Liver (tissue), 9 donors: ENCODE data around the gene TVP23A. TPM values are rescaled to one million over a fixed set of nuclear protein-coding genes. Genes with fewer than 3 reads are reported as not detected.
A peak's percentile ranks its signal among the peaks of the same experiment; 100 is the strongest.

Experiments
- DNase-seq: peaks from one replicate; pipeline ENCODE4 v3.0.0-alpha.2; 2017; ENCODE audit warnings: low spot score
- H3K27ac ChIP-seq, 2 donors: one replicate each; pipeline ENCODE4 v1.7.0; 2013; ENCODE audit warnings: inconsistent platforms in 2 of 2, low read length in 2 of 2, control low read depth in 1 of 2, low read depth in 1 of 2, mild to moderate bottlenecking in 1 of 2
- H3K27me3 ChIP-seq, 4 donors: one replicate each; pipeline versions ENCODE4 v1.6.1 to v1.7.0; 2013; ENCODE audit warnings: low read length in 3 of 4, inconsistent platforms in 1 of 4, mild to moderate bottlenecking in 1 of 4, moderate library complexity in 1 of 4; ENCODE audit not compliant: control insufficient read depth in 4 of 4, insufficient read depth in 4 of 4
- H3K36me3 ChIP-seq, 4 donors: one replicate each; pipeline versions ENCODE4 v1.6.1 to v1.7.0; 2013; ENCODE audit warnings: low read length in 3 of 4, mild to moderate bottlenecking in 3 of 4, low read depth in 1 of 4, moderate library complexity in 1 of 4; ENCODE audit not compliant: control insufficient read depth in 4 of 4, insufficient read depth in 3 of 4
- H3K4me1 ChIP-seq, 4 donors: one replicate each; pipeline versions ENCODE4 v1.6.1 to v1.7.0; 2013; ENCODE audit warnings: low read length in 3 of 4, mild to moderate bottlenecking in 3 of 4, moderate library complexity in 1 of 4; ENCODE audit not compliant: control insufficient read depth in 4 of 4, insufficient read depth in 4 of 4
- H3K4me3 ChIP-seq, 3 donors: one replicate each; pipeline versions ENCODE4 v1.6.1 to v1.7.0; 2013; ENCODE audit warnings: low read length in 3 of 3, control low read depth in 1 of 3, low read depth in 1 of 3, mild to moderate bottlenecking in 1 of 3
- H3K9ac ChIP-seq, 2 donors: one replicate each; pipeline ENCODE4 v1.7.0; 2013; ENCODE audit warnings: low read length in 2 of 2, mild to moderate bottlenecking in 2 of 2, moderate library complexity in 2 of 2, control low read depth in 1 of 2, low read depth in 1 of 2
- H3K9me3 ChIP-seq, 4 donors: one replicate each; pipeline versions ENCODE4 v1.6.1 to v1.7.0; 2013; ENCODE audit warnings: low read length in 3 of 4; ENCODE audit not compliant: control insufficient read depth in 4 of 4
- FOXA2 ChIP-seq: IDR thresholded peaks from 2 replicates; pipeline ENCODE4 v1.6.1; 2016; ENCODE audit warnings: antibody characterized with exemption
- HNF4A ChIP-seq, 2 donors: conservative IDR thresholded peaks; 2 replicates each; pipeline ENCODE4 v1.6.1; 2016; ENCODE audit warnings: antibody characterized with exemption in 2 of 2, mild to moderate bottlenecking in 2 of 2
- HNF4G ChIP-seq: IDR thresholded peaks from 2 replicates; pipeline ENCODE4 v1.6.1; 2016; ENCODE audit warnings: antibody characterized with exemption
- JUND ChIP-seq, 2 donors: IDR thresholded peaks; 2 replicates each; pipeline ENCODE4 v1.6.1; 2016; ENCODE audit warnings: antibody characterized with exemption in 2 of 2
- NR2F2 ChIP-seq: IDR thresholded peaks from 2 replicates; pipeline ENCODE4 v1.6.1; 2016; ENCODE audit warnings: antibody characterized with exemption
- RAD21 ChIP-seq, 2 donors: IDR thresholded peaks; 2 replicates each; pipeline ENCODE4 v1.6.1; 2016; ENCODE audit warnings: antibody characterized with exemption in 2 of 2, mild to moderate bottlenecking in 2 of 2
- RXRA ChIP-seq, 2 donors: IDR thresholded peaks; 2 replicates each; pipeline ENCODE4 v1.6.1; 2017 to 2018; ENCODE audit warnings: antibody characterized with exemption in 2 of 2, mild to moderate bottlenecking in 1 of 2
- WGBS: extraction: QIAGEN DNeasy Blood & Tissue Kit; methylation state at CpG from one replicate; pipeline ENCODE4 v1.1.7; 2013; 5-methylcytosine and 5-hydroxymethylcytosine counted together
- polyA plus RNA-seq, 2 donors: library from polyadenylated mRNA; stranded (reverse) in 1 of 2; unstranded in 1 of 2; fragments of 200-250 nt in 1 of 2; fragments of >200 nt in 1 of 2; fragmentation: Nextera tagmentation in 1 of 2; extraction: Ambion mirVana in 1 of 2; gene quantifications; one replicate each; pipeline versions ENCODE4 v1.2.1 to v1.2.3, GENCODE V29; 2013 to 2015
- total RNA-seq, 2 donors: library from RNA; depleted of rRNA; stranded (reverse); fragments of >200 nt; gene quantifications; one replicate each; pipeline ENCODE4 v1.2.3, GENCODE V29; 2014
- TF ChIP-seq, protein P1 (sequence below): IDR thresholded peaks from 2 replicates; pipeline ENCODE4 v1.6.1; 2016; ENCODE audit warnings: antibody characterized with exemption, mild to moderate bottlenecking
- TF ChIP-seq, protein P2 (sequence below): IDR thresholded peaks from 2 replicates; pipeline ENCODE4 v1.6.1; 2016; ENCODE audit warnings: antibody characterized with exemption
- TF ChIP-seq, protein P3 (sequence below): fragments of 150-350 bp; IDR thresholded peaks from 2 replicates; pipeline ENCODE4 v1.5.1; 2017; ENCODE audit warnings: improper control_type of control experiment, low read depth, low read length; ENCODE audit not compliant: missing input control
- donor health status: healthy.
- donor health status: healthy.
- donor health status: healthy.
- donor health status: healthy.
- donor health status: healthy.

The TVP23A gene
- total and polyA plus RNA-seq, 4 donors = 0.09 to 0.32 (median 0.09) TPM; not detected in 1

DNA sequence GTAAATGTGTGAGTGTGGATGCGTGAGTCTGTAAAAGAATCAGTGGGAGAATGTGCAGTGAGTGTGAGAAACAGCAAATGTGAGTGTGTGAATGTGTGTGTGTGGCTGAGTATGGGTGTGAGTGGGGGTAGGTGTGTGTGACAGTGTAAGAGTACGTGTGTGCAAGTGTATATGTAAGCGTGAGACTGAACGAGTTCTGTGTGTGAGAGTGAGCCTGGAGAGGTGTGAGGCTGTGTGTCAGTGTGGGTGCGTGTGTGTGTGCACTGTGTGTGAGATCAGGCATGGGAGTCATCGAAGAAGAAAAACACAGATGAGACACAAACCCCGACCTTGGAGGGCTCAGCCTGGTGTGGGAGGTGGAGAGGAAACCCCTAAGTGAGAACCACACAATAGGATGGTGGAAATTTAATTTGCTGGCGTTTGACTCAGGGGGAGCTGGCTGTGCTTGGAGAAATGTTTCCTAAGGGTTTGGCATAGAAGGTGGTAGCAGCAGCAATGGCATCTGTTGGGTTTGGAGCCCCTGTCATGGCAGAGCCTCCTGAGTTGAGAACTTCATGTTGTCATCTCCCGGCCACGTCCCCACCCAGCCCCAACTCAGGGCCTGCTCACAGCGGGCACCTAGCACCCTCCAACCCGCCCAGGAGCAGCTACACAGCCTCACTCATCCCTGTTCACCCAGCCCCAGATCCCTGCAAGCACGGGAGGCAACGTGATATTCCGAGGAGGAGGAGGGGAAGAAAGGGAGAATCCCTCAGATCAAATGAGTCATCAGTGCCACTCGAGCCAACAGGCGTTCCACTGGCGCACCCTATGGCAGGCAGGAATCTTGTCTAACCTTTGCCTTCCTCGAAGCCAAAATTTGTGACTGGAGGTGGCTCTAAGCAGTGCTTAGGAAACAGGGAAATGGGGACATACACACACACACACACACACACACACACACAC, 89.2 kb downstream of the TVP23A start:
- peaks cover 3 to 17% (median 12%) of the 10 kb centered on the region in 4 donors for H3K4me1 ChIP-seq
- WGBS = 83% methylated on average over 19 of the region's 19 CpGs
- DNase-seq = no peak
- TF ChIP-seq, protein P1, sequence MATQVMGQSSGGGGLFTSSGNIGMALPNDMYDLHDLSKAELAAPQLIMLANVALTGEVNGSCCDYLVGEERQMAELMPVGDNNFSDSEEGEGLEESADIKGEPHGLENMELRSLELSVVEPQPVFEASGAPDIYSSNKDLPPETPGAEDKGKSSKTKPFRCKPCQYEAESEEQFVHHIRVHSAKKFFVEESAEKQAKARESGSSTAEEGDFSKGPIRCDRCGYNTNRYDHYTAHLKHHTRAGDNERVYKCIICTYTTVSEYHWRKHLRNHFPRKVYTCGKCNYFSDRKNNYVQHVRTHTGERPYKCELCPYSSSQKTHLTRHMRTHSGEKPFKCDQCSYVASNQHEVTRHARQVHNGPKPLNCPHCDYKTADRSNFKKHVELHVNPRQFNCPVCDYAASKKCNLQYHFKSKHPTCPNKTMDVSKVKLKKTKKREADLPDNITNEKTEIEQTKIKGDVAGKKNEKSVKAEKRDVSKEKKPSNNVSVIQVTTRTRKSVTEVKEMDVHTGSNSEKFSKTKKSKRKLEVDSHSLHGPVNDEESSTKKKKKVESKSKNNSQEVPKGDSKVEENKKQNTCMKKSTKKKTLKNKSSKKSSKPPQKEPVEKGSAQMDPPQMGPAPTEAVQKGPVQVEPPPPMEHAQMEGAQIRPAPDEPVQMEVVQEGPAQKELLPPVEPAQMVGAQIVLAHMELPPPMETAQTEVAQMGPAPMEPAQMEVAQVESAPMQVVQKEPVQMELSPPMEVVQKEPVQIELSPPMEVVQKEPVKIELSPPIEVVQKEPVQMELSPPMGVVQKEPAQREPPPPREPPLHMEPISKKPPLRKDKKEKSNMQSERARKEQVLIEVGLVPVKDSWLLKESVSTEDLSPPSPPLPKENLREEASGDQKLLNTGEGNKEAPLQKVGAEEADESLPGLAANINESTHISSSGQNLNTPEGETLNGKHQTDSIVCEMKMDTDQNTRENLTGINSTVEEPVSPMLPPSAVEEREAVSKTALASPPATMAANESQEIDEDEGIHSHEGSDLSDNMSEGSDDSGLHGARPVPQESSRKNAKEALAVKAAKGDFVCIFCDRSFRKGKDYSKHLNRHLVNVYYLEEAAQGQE = no peak
- peak in 1 of 2 donors; percentile 24 for TF ChIP-seq JUND (IDR thresholded peaks at IDR 0.05)
- no peak overlapping the region for H3K4me3 ChIP-seq
- H3K27ac ChIP-seq = no peak overlapping the region
- no peaks in the 10 kb centered on the region for H3K36me3 ChIP-seq
- H3K9me3 ChIP-seq = no peaks in the 10 kb centered on the region
- no peaks in the 10 kb centered on the region for H3K27me3 ChIP-seq
- H3K9ac ChIP-seq = no peak overlapping the region

DNA sequence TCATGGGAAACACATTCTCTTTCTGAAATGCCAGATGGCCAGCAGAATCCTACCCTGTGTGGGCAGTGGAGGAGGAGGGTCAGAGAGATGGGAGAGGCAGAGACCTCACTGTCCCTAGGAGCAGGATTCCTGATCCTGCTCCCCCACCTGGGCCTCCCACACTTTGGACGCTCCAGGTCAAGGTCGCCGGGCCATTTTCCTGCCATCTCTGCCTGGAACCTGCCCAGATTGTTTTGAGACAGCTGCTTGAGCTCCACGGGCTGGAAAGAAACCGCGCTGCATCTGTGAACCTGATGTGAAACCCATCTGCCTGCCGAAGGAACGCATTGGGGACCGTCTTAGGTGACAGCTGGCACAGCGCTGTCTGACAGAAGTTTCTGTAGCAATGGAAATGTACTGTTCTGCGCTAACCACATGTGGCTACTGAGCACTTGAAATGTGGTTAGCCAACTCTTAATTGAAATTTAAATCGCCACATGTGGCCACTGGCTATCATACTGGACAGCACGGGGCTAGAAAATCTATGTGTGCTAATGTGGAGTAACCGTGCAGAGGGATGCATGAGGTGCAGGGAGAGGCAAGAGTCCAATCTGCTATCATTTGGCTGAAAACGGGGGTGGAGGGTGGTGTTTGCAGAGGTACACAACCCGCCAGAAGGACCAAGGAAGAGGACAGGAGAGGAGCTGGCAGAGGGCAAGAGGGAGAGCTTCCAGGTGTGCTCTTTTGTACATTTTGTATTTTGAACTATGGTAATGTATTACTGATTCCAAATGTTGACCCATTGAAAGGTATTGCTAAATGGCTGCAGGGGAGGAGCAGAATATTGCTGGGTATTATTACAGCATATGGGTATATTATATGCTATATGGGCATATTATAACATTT, 90.3 kb downstream of the TVP23A start:
- no peak for DNase-seq
- Histone ChIP-seq H3K27me3 (no peaks in the 10 kb centered on the region), H3K4me1 (peaks cover 3 to 17% (median 12%) of the 10 kb centered on the region in 4 donors), H3K9me3 (no peaks in the 10 kb centered on the region), H3K4me3 (no peak overlapping the region), H3K36me3 (no peaks in the 10 kb centered on the region), H3K27ac (no peak overlapping the region), H3K9ac (no peak overlapping the region)
- TF ChIP-seq HNF4G (no peak), HNF4A (conservative IDR thresholded peaks at IDR 0.05) (peak; percentile 48 to 57), RXRA (IDR thresholded peaks at IDR 0.05) (peak in 1 of 2 donors; percentile 12), NR2F2 (no peak), JUND (IDR thresholded peaks at IDR 0.05) (no peak), FOXA2 (no peak), RAD21 (IDR thresholded peaks at IDR 0.05) (peak; percentile 2 to 24)
- TF ChIP-seq, protein P2, sequence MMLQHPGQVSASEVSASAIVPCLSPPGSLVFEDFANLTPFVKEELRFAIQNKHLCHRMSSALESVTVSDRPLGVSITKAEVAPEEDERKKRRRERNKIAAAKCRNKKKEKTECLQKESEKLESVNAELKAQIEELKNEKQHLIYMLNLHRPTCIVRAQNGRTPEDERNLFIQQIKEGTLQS = no peak
- TF ChIP-seq, protein P1 = no peak
- TF ChIP-seq, protein P3, sequence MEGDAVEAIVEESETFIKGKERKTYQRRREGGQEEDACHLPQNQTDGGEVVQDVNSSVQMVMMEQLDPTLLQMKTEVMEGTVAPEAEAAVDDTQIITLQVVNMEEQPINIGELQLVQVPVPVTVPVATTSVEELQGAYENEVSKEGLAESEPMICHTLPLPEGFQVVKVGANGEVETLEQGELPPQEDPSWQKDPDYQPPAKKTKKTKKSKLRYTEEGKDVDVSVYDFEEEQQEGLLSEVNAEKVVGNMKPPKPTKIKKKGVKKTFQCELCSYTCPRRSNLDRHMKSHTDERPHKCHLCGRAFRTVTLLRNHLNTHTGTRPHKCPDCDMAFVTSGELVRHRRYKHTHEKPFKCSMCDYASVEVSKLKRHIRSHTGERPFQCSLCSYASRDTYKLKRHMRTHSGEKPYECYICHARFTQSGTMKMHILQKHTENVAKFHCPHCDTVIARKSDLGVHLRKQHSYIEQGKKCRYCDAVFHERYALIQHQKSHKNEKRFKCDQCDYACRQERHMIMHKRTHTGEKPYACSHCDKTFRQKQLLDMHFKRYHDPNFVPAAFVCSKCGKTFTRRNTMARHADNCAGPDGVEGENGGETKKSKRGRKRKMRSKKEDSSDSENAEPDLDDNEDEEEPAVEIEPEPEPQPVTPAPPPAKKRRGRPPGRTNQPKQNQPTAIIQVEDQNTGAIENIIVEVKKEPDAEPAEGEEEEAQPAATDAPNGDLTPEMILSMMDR = no peak
- WGBS = 47% methylated on average over 16 of the region's 16 CpGs
